ENCODE results near the gene EXOC3L4. TPM values are rescaled to one million over a fixed set of nuclear protein-coding genes. Genes with fewer than 3 reads are reported as not detected.

Gene EXOC3L4
- total and polyA plus RNA-seq, 2 donors (not counting 1 experiment from before 2014, with no cell fraction given) = 0.39 to 0.50 TPM

- H3K36me3 ChIP-seq (ENCODE audit: control insufficient read depth, insufficient read depth, low read length) = peaks cover 24% of the 10 kb centered on the region
- H3K79me2 ChIP-seq (ENCODE audit: control insufficient read depth, insufficient read depth, low read length) = peaks cover 10% of the 10 kb centered on the region
- H3K4me2 ChIP-seq (ENCODE audit: extremely low read depth, insufficient read depth, low read length) = no peak overlapping the region
- H4K20me1 ChIP-seq (ENCODE audit: control insufficient read depth, extremely low read depth, insufficient read depth, low read length) = no peaks in the 10 kb centered on the region
- no peak overlapping the region for H3K4me3 ChIP-seq (replicated peaks in 1 of 4; ENCODE audit: control extremely low read depth in 1 of 4, insufficient read depth in 1 of 4, low read depth in 3 of 4, low read length in 4 of 4)
- DNase-seq (ENCODE audit: low read depth in 2 of 2) = no peak
- no peaks in the 10 kb centered on the region for H3K27me3 ChIP-seq (ENCODE audit: control insufficient read depth, insufficient read depth, low read length)
- no peaks in the 10 kb centered on the region for H3K9me3 ChIP-seq (ENCODE audit: control insufficient read depth, insufficient read depth, low read depth, low read length)
- no peak overlapping the region for H2AFZ ChIP-seq (ENCODE audit: low read length)
- H3K4me1 ChIP-seq (ENCODE audit: control insufficient read depth, extremely low read depth, insufficient read depth, low read length) = peaks cover 27% of the 10 kb centered on the region
- TF ChIP-seq CTCF (conservative IDR thresholded peaks at IDR 0.05 in 1 of 2, IDR thresholded peaks at IDR 0.05 in 1 of 2; ENCODE audit: low read depth in 1 of 2, low read length in 2 of 2) (no peak), EZH2 (IDR thresholded peaks at IDR 0.05; ENCODE audit: low read length, missing control alignments) (no peak)
- H3K9ac ChIP-seq (ENCODE audit: insufficient read depth, low read length) = no peak overlapping the region
- no peak overlapping the region for H3K27ac ChIP-seq (ENCODE audit: insufficient read depth, low read length)
Measured at GRCh38 chr14:103127356-103127755, 32.8 kb downstream of the EXOC3L4 start.

- DNase-seq (ENCODE audit: low read depth in 2 of 2) = no peak
- Histone ChIP-seq H3K9me3 (ENCODE audit: control insufficient read depth, insufficient read depth, low read depth, low read length) (no peaks in the 10 kb centered on the region), H3K27ac (ENCODE audit: insufficient read depth, low read length) (no peak overlapping the region), H3K27me3 (ENCODE audit: control insufficient read depth, insufficient read depth, low read length) (no peaks in the 10 kb centered on the region), H3K79me2 (ENCODE audit: control insufficient read depth, insufficient read depth, low read length) (peaks cover 10% of the 10 kb centered on the region), H3K4me1 (ENCODE audit: control insufficient read depth, extremely low read depth, insufficient read depth, low read length) (peaks cover 21% of the 10 kb centered on the region), H3K9ac (ENCODE audit: insufficient read depth, low read length) (no peak overlapping the region), H3K4me3 (replicated peaks in 1 of 4; ENCODE audit: control extremely low read depth in 1 of 4, insufficient read depth in 1 of 4, low read depth in 3 of 4, low read length in 4 of 4) (no peak overlapping the region), H3K36me3 (ENCODE audit: control insufficient read depth, insufficient read depth, low read length) (peaks cover 28% of the 10 kb centered on the region), H2AFZ (ENCODE audit: low read length) (no peak overlapping the region), H3K4me2 (ENCODE audit: extremely low read depth, insufficient read depth, low read length) (peak overlapping the region; percentile 25), H4K20me1 (ENCODE audit: control insufficient read depth, extremely low read depth, insufficient read depth, low read length) (no peaks in the 10 kb centered on the region)
- TF ChIP-seq CTCF (conservative IDR thresholded peaks at IDR 0.05 in 1 of 2, IDR thresholded peaks at IDR 0.05 in 1 of 2; ENCODE audit: low read depth in 1 of 2, low read length in 2 of 2) (no peak), EZH2 (IDR thresholded peaks at IDR 0.05; ENCODE audit: low read length, missing control alignments) (no peak)
Measured at GRCh38 chr14:103127861-103128598, 33.5 kb downstream of the EXOC3L4 start.

GRCh38 chr14:103128631-103129300 is 34.2 kb downstream of the EXOC3L4 start:
- Histone ChIP-seq H3K27ac (ENCODE audit: insufficient read depth, low read length) (no peak overlapping the region), H3K4me3 (replicated peaks in 1 of 4; ENCODE audit: control extremely low read depth in 1 of 4, insufficient read depth in 1 of 4, low read depth in 3 of 4, low read length in 4 of 4) (no peak overlapping the region), H3K4me2 (ENCODE audit: extremely low read depth, insufficient read depth, low read length) (no peak overlapping the region), H3K36me3 (ENCODE audit: control insufficient read depth, insufficient read depth, low read length) (peaks cover 34% of the 10 kb centered on the region), H3K4me1 (ENCODE audit: control insufficient read depth, extremely low read depth, insufficient read depth, low read length) (peaks cover 20% of the 10 kb centered on the region), H4K20me1 (ENCODE audit: control insufficient read depth, extremely low read depth, insufficient read depth, low read length) (no peaks in the 10 kb centered on the region), H3K27me3 (ENCODE audit: control insufficient read depth, insufficient read depth, low read length) (no peaks in the 10 kb centered on the region), H3K9me3 (ENCODE audit: control insufficient read depth, insufficient read depth, low read depth, low read length) (no peaks in the 10 kb centered on the region), H3K9ac (ENCODE audit: insufficient read depth, low read length) (no peak overlapping the region), H2AFZ (ENCODE audit: low read length) (no peak overlapping the region), H3K79me2 (ENCODE audit: control insufficient read depth, insufficient read depth, low read length) (peaks cover 10% of the 10 kb centered on the region)
- no peak for DNase-seq (ENCODE audit: low read depth in 2 of 2)
- no peak for TF ChIP-seq CTCF (conservative IDR thresholded peaks at IDR 0.05 in 1 of 2, IDR thresholded peaks at IDR 0.05 in 1 of 2; ENCODE audit: low read depth in 1 of 2, low read length in 2 of 2)
- TF ChIP-seq EZH2 (IDR thresholded peaks at IDR 0.05; ENCODE audit: low read length, missing control alignments) = no peak
